ENCODE data around the gene WRNIP1. TPM values are rescaled to one million over a fixed set of nuclear protein-coding genes. Genes with fewer than 3 reads are reported as not detected.
A peak's percentile ranks its signal among the peaks of the same experiment; 100 is the strongest.

Gene WRNIP1
- total RNA-seq, 1 donor from 2014 or later = 40.4 TPM

GRCh38 chr6:2743280-2744208, 21.6 kb upstream of the WRNIP1 start:
- no peak for TF ChIP-seq CTCF (IDR thresholded peaks at IDR 0.05; ENCODE audit: unreplicated experiment)
- Mint-ChIP-seq H3K4me1 (ENCODE audit: low read depth) (peaks cover 10% of the 10 kb centered on the region), H3K27ac (peak overlapping the region; percentile 76), H3K27me3 (peaks cover 9% of the 10 kb centered on the region), H3K9me3 (ENCODE audit: low read depth) (no peaks in the 10 kb centered on the region), H3K4me3 (ENCODE audit: low read depth) (no peak overlapping the region), H3K36me3 (ENCODE audit: insufficient read depth) (no peaks in the 10 kb centered on the region)
- DNase-seq (ENCODE audit: low spot score, unreplicated experiment) = no peak

GRCh38 chr6:2744209-2744771, 20.9 kb upstream of the WRNIP1 start:
- Mint-ChIP-seq H3K9me3 (ENCODE audit: low read depth) (no peaks in the 10 kb centered on the region), H3K4me1 (ENCODE audit: low read depth) (peaks cover 10% of the 10 kb centered on the region), H3K27ac (no peak overlapping the region), H3K27me3 (peaks cover 12% of the 10 kb centered on the region), H3K36me3 (ENCODE audit: insufficient read depth) (no peaks in the 10 kb centered on the region), H3K4me3 (ENCODE audit: low read depth) (no peak overlapping the region)
- peak; percentile 36 for TF ChIP-seq CTCF (IDR thresholded peaks at IDR 0.05; ENCODE audit: unreplicated experiment)
- no peak for DNase-seq (ENCODE audit: low spot score, unreplicated experiment)

- Mint-ChIP-seq H3K27ac (no peak overlapping the region), H3K36me3 (ENCODE audit: insufficient read depth) (no peaks in the 10 kb centered on the region), H3K4me3 (ENCODE audit: low read depth) (no peak overlapping the region), H3K9me3 (ENCODE audit: low read depth) (no peaks in the 10 kb centered on the region), H3K27me3 (peaks cover 16% of the 10 kb centered on the region), H3K4me1 (ENCODE audit: low read depth) (peaks cover 10% of the 10 kb centered on the region)
- DNase-seq (ENCODE audit: low spot score, unreplicated experiment) = no peak
- no peak for TF ChIP-seq CTCF (IDR thresholded peaks at IDR 0.05; ENCODE audit: unreplicated experiment)
These were observed 20.4 kb upstream of the WRNIP1 start for GRCh38 chr6:2744778-2745177.

- no peaks in the 10 kb centered on the region for H3K36me3 Mint-ChIP-seq (ENCODE audit: insufficient read depth)
- no peak for DNase-seq (ENCODE audit: low spot score, unreplicated experiment)
- H3K27me3 Mint-ChIP-seq = peaks cover 17% of the 10 kb centered on the region
- H3K27ac Mint-ChIP-seq = no peak overlapping the region
- H3K4me1 Mint-ChIP-seq (ENCODE audit: low read depth) = peaks cover 10% of the 10 kb centered on the region
- no peak for TF ChIP-seq CTCF (IDR thresholded peaks at IDR 0.05; ENCODE audit: unreplicated experiment)
- no peak overlapping the region for H3K4me3 Mint-ChIP-seq (ENCODE audit: low read depth)
- no peaks in the 10 kb centered on the region for H3K9me3 Mint-ChIP-seq (ENCODE audit: low read depth)
These were observed 19.9 kb upstream of the WRNIP1 start for GRCh38 chr6:2745246-2745645.

GRCh38 chr6:2746557-2747061, 18.6 kb upstream of the WRNIP1 start:
- no peak for DNase-seq (ENCODE audit: low spot score, unreplicated experiment)
- Mint-ChIP-seq H3K4me3 (ENCODE audit: low read depth) (no peak overlapping the region), H3K27me3 (peaks cover 17% of the 10 kb centered on the region), H3K36me3 (ENCODE audit: insufficient read depth) (no peaks in the 10 kb centered on the region), H3K4me1 (ENCODE audit: low read depth) (peaks cover 10% of the 10 kb centered on the region), H3K27ac (no peak overlapping the region), H3K9me3 (ENCODE audit: low read depth) (no peaks in the 10 kb centered on the region)
- no peak for TF ChIP-seq CTCF (IDR thresholded peaks at IDR 0.05; ENCODE audit: unreplicated experiment)
